Activated B cell treated with CpG ODN at 0.5 μM for 24 hours (primary cell): ENCODE measurements around the gene DHX15. TPM values are rescaled to one million over a fixed set of nuclear protein-coding genes. Genes with fewer than 3 reads are reported as not detected.
"Not testable (repeated sequence)": the region's sequence is repeated elsewhere in the genome, so short reads cannot be mapped to it uniquely, and the experiment has no call there.

ENCODE experiments used
- ATAC-seq: fragments of 200-7000 bp; cut with Tn5 transposase; one replicate; pipeline ENCODE4 v1.10.0; 2021; ENCODE audit warnings: low read depth, mild to moderate bottlenecking, moderate library complexity
- CTCF ChIA-PET: fragments of 350-600 bp; sonication (Branson Sonifier 250); formaldehyde crosslinking; loops from one replicate; lab custom pipeline; 2021; ENCODE audit warnings: antibody characterized with exemption; lab: Charles Lee
- POLR2A ChIA-PET: fragments of 350-600 bp; sonication (Branson Sonifier 250); formaldehyde crosslinking; loops from one replicate; lab custom pipeline; 2021; ENCODE audit warnings: antibody characterized with exemption; lab: Charles Lee
- DNase-seq: peaks from one replicate; pipeline ENCODE4 v3.0.0; 2022
- H3K27ac Mint-ChIP-seq: one replicate; pipeline ENCODE4 v1.8.0; 2020; ENCODE audit warnings: mixed read lengths
- H3K27me3 Mint-ChIP-seq: one replicate; pipeline ENCODE4 v1.8.0; 2021; ENCODE audit warnings: mixed read lengths
- H3K36me3 Mint-ChIP-seq: one replicate; pipeline ENCODE4 v1.8.0; 2021; ENCODE audit warnings: low read depth, mixed read lengths
- H3K4me1 Mint-ChIP-seq: one replicate; pipeline ENCODE4 v1.8.0; 2021; ENCODE audit warnings: mixed read lengths
- H3K4me3 Mint-ChIP-seq: one replicate; pipeline ENCODE4 v1.8.0; 2020; ENCODE audit warnings: mild to moderate bottlenecking, mixed read lengths
- H3K9me3 Mint-ChIP-seq: one replicate; pipeline ENCODE4 v1.8.0; 2020; ENCODE audit warnings: mixed read lengths
- CTCF ChIP-seq: fragments of 200-600 bp; IDR thresholded peaks from one replicate; pipeline ENCODE4 v1.8.0; 2022; ENCODE audit warnings: antibody characterized with exemption, mild to moderate bottlenecking
- intact Hi-C: fragments of 100-400 bp; cut with micrococcal nuclease; formaldehyde crosslinking; loops from one replicate; pipeline ENCODE4 v1.15.1; 2024
- total RNA-seq: library from RNA; stranded (reverse); gene quantifications from 2 replicates; pipeline ENCODE4 v1.2.3, GENCODE V29; 2022

Gene DHX15
- total RNA-seq, 1 donor from 2014 or later: 163 TPM

GRCh38 chr4:24507439-24507838, 76.9 kb downstream of the DHX15 start:
- no peak for TF ChIP-seq CTCF
- intact Hi-C loops: no loop called here

GRCh38 chr4:24503090-24503489, 81.3 kb downstream of the DHX15 start:
- DNase-seq, H3K27ac Mint-ChIP-seq, POLR2A ChIA-PET, H3K9me3 Mint-ChIP-seq, CTCF ChIA-PET, H3K4me3 Mint-ChIP-seq, ATAC-seq, H3K36me3 Mint-ChIP-seq, H3K4me1 Mint-ChIP-seq, H3K27me3 Mint-ChIP-seq, intact Hi-C loops: not testable (repeated sequence)

More at GRCh38 chr4:24507439-24507838, 76.9 kb downstream of the DHX15 start:
- peaks cover 3% of the 10 kb centered on the region for H3K27me3 Mint-ChIP-seq
- POLR2A ChIA-PET: no interaction called here
- no peaks in the 10 kb centered on the region for H3K9me3 Mint-ChIP-seq
- no peak for DNase-seq
- CTCF ChIA-PET: no interaction called here
- H3K4me1 Mint-ChIP-seq: no peaks in the 10 kb centered on the region
- no peak overlapping the region for H3K4me3 Mint-ChIP-seq
- H3K27ac Mint-ChIP-seq: no peak overlapping the region
- no peaks in the 10 kb centered on the region for H3K36me3 Mint-ChIP-seq
- no peak for ATAC-seq

GRCh38 chr4:24497221-24497620, 87.1 kb downstream of the DHX15 start:
- DNase-seq (no peak), ATAC-seq (no peak)
- no peak overlapping the region for H3K4me3 Mint-ChIP-seq
- ChIA-PET CTCF (no interaction called here), POLR2A (no interaction called here)
- H3K36me3 Mint-ChIP-seq: no peaks in the 10 kb centered on the region
- H3K4me1 Mint-ChIP-seq: no peaks in the 10 kb centered on the region
- H3K9me3 Mint-ChIP-seq: no peaks in the 10 kb centered on the region
- peaks cover 3% of the 10 kb centered on the region for H3K27me3 Mint-ChIP-seq
- intact Hi-C loops: no loop called here
- H3K27ac Mint-ChIP-seq: no peak overlapping the region
- no peak for TF ChIP-seq CTCF

GRCh38 chr4:24496597-24496996, 87.8 kb downstream of the DHX15 start:
- H3K27ac Mint-ChIP-seq: no peak overlapping the region
- no peak for DNase-seq
- no peak for TF ChIP-seq CTCF
- H3K27me3 Mint-ChIP-seq: peaks cover 3% of the 10 kb centered on the region
- no peak for ATAC-seq
- no peaks in the 10 kb centered on the region for H3K36me3 Mint-ChIP-seq
- ChIA-PET CTCF (no interaction called here), POLR2A (no interaction called here)
- H3K4me3 Mint-ChIP-seq: no peak overlapping the region
- intact Hi-C loops: no loop called here
- H3K4me1 Mint-ChIP-seq: no peaks in the 10 kb centered on the region
- no peaks in the 10 kb centered on the region for H3K9me3 Mint-ChIP-seq

- no peak for DNase-seq
- ChIA-PET POLR2A (no interaction called here), CTCF (no interaction called here)
- ATAC-seq: no peak
- H3K4me3 Mint-ChIP-seq: no peak overlapping the region
- H3K27ac Mint-ChIP-seq: no peak overlapping the region
- intact Hi-C loops: no loop called here
- H3K4me1 Mint-ChIP-seq: no peaks in the 10 kb centered on the region
- H3K9me3 Mint-ChIP-seq: no peaks in the 10 kb centered on the region
- no peaks in the 10 kb centered on the region for H3K27me3 Mint-ChIP-seq
- no peaks in the 10 kb centered on the region for H3K36me3 Mint-ChIP-seq
- TF ChIP-seq CTCF: no peak
Measured at GRCh38 chr4:24495388-24495787, 89.0 kb downstream of the DHX15 start.

GRCh38 chr4:24489870-24490269, 94.5 kb downstream of the DHX15 start:
- no peak for TF ChIP-seq CTCF
- Mint-ChIP-seq H3K4me3 (no peak overlapping the region), H3K9me3 (no peaks in the 10 kb centered on the region), H3K36me3 (no peaks in the 10 kb centered on the region), H3K27me3 (peaks cover 16% of the 10 kb centered on the region), H3K27ac (no peak overlapping the region), H3K4me1 (no peaks in the 10 kb centered on the region)
- ChIA-PET POLR2A (no interaction called here), CTCF (interaction anchor here (1.1 kb wide), 1 partner anchor 14 kb away, joined by 3 read pairs; no protein-coding TSS in a partner anchor)
- intact Hi-C loops: loop anchor here (2.0 kb wide), 2 partner anchors 197 to 877 kb away; no protein-coding TSS in a partner anchor
- no peak for ATAC-seq
- no peak for DNase-seq
